ENCODE measurements around the gene PNPLA5. TPM values are rescaled to one million over a fixed set of nuclear protein-coding genes. Genes with fewer than 3 reads are reported as not detected.

Gene PNPLA5
- total and polyA plus RNA-seq, 2 of the 8 experiments (the other 6 are each of a cell fraction or from before 2014, with no cell fraction given): 3.9 to 6.8 TPM

GRCh38 chr22:43831561-43832392, 60.0 kb downstream of the PNPLA5 start (continued):
- TF ChIP-seq GABPA (IDR thresholded peaks at IDR 0.05; ENCODE audit: borderline replicate concordance, insufficient read depth, low read length): no peak
- TF ChIP-seq POLR2A (IDR thresholded peaks at IDR 0.05; ENCODE audit: control extremely low read depth in 1 of 2, low read depth in 2 of 2, low read length in 2 of 2): no peak
- TF ChIP-seq CHD7 (IDR thresholded peaks at IDR 0.05; ENCODE audit: insufficient replicate concordance, low read length): no peak
- no peak for TF ChIP-seq HDAC2 (IDR thresholded peaks at IDR 0.05; ENCODE audit: borderline replicate concordance in 1 of 2, low read depth in 2 of 2, low read length in 2 of 2)
- no peak for TF ChIP-seq TBP (IDR thresholded peaks at IDR 0.05; ENCODE audit: low read depth, low read length)
- TF ChIP-seq CTCF (IDR thresholded peaks at IDR 0.05; ENCODE audit: control extremely low read depth in 1 of 3, insufficient read depth in 1 of 3, low read depth in 1 of 3, low read length in 3 of 3): no peak
